HG03439 (cell line): ENCODE data around the gene PLCH1.

Experiments
- ATAC-seq: cut with Tn5 transposase; IDR thresholded peaks from one replicate; pipeline ENCODE4 v1.9.1; 2021; ENCODE audit warnings: mild to moderate bottlenecking, moderate library complexity; ENCODE audit not compliant: unreplicated experiment

PLCH1 gene

GRCh38 chr3:155360281-155360680 lies 384.6 kb downstream of the PLCH1 start:
- no peak for ATAC-seq

GRCh38 chr3:155356594-155357370 lies 388.1 kb downstream of the PLCH1 start:
- no peak for ATAC-seq

- no peak for ATAC-seq
Measured at GRCh38 chr3:155354658-155355057, 390.2 kb downstream of the PLCH1 start.

GRCh38 chr3:155352900-155353490 lies 391.9 kb downstream of the PLCH1 start:
- no peak for ATAC-seq

- ATAC-seq, result no peak
Measured at GRCh38 chr3:155350571-155350970, 394.3 kb downstream of the PLCH1 start.

GRCh38 chr3:155347901-155348300 lies 397.0 kb downstream of the PLCH1 start:
- ATAC-seq, result no peak

GRCh38 chr3:155342344-155342743 lies 402.5 kb downstream of the PLCH1 start:
- ATAC-seq, result no peak

GRCh38 chr3:155339052-155339451 lies 405.8 kb downstream of the PLCH1 start:
- no peak for ATAC-seq

GRCh38 chr3:155335724-155336354 lies 409.0 kb downstream of the PLCH1 start:
- no peak for ATAC-seq

GRCh38 chr3:155334914-155335723 lies 409.8 kb downstream of the PLCH1 start:
- peak; percentile 86 for ATAC-seq

- no peak for ATAC-seq
Measured at GRCh38 chr3:155334215-155334913, 410.5 kb downstream of the PLCH1 start.

- no peak for ATAC-seq
Measured at GRCh38 chr3:155332716-155333115, 412.2 kb downstream of the PLCH1 start.

GRCh38 chr3:155331078-155331477 lies 413.8 kb downstream of the PLCH1 start:
- no peak for ATAC-seq

- ATAC-seq, result no peak
Measured at GRCh38 chr3:155330370-155330769, 414.5 kb downstream of the PLCH1 start.

- no peak for ATAC-seq
Measured at GRCh38 chr3:155329513-155330048, 415.3 kb downstream of the PLCH1 start.

- no peak for ATAC-seq
Measured at GRCh38 chr3:155327871-155328270, 417.0 kb downstream of the PLCH1 start.

GRCh38 chr3:155327430-155327829 lies 417.4 kb downstream of the PLCH1 start:
- ATAC-seq, result no peak

- ATAC-seq, result no peak
Measured at GRCh38 chr3:155326901-155327300, 418.0 kb downstream of the PLCH1 start.

- no peak for ATAC-seq
Measured at GRCh38 chr3:155326244-155326643, 418.6 kb downstream of the PLCH1 start.
